ENCODE data around the gene SPRY1.

SPRY1 gene

GRCh38 chr4:123380728-123381716 lies 15.6 kb upstream of the SPRY1 start:
- DNase-seq, result no peak

GRCh38 chr4:123381996-123382395 lies 14.6 kb upstream of the SPRY1 start:
- DNase-seq, result no peak

GRCh38 chr4:123383566-123383965 lies 13.0 kb upstream of the SPRY1 start:
- no peak for DNase-seq

GRCh38 chr4:123386609-123387008 lies 10.0 kb upstream of the SPRY1 start:
- no peak for DNase-seq

GRCh38 chr4:123390846-123391456 lies 5.6 kb upstream of the SPRY1 start:
- peak; percentile 44 for DNase-seq

- peak; percentile 43 for DNase-seq
Measured at GRCh38 chr4:123393721-123394120, 2.9 kb upstream of the SPRY1 start.

GRCh38 chr4:123397144-123398065 lies 810 bp downstream of the SPRY1 start:
- peak; percentile 17 for DNase-seq

- DNase-seq, result peak; percentile 74
Measured at GRCh38 chr4:123398066-123398852, 1.7 kb downstream of the SPRY1 start.

- peak; percentile 40 for DNase-seq
Measured at GRCh38 chr4:123398853-123399626, 2.4 kb downstream of the SPRY1 start.

GRCh38 chr4:123399627-123400358 lies 3.2 kb downstream of the SPRY1 start:
- DNase-seq, result no peak

- no peak for DNase-seq
Measured at GRCh38 chr4:123401271-123402120, 4.9 kb downstream of the SPRY1 start.

- no peak for DNase-seq
Measured at GRCh38 chr4:123402121-123402465, 5.5 kb downstream of the SPRY1 start.

- no peak for DNase-seq
Measured at GRCh38 chr4:123403080-123403604, 6.5 kb downstream of the SPRY1 start.

- DNase-seq, result no peak
Measured at GRCh38 chr4:123404533-123404932, 7.9 kb downstream of the SPRY1 start.

- no peak for DNase-seq
Measured at GRCh38 chr4:123405267-123405865, 8.8 kb downstream of the SPRY1 start.

- DNase-seq, result no peak
Measured at GRCh38 chr4:123406872-123407271, 10.3 kb downstream of the SPRY1 start.

- DNase-seq, result no peak
Measured at GRCh38 chr4:123408471-123409084, 12.0 kb downstream of the SPRY1 start.

GRCh38 chr4:123409334-123409733 lies 12.7 kb downstream of the SPRY1 start:
- no peak for DNase-seq

- DNase-seq, result no peak
Measured at GRCh38 chr4:123411514-123411913, 14.9 kb downstream of the SPRY1 start.

All from inflammatory macrophage treated with lipopolysaccharide for 4 hours (primary cell).